ENCODE results near the gene ZNF580.
A peak's percentile ranks its signal among the peaks of the same experiment; 100 is the strongest.

ZNF580 gene

GRCh38 chr19:55655648-55656040 is 14.8 kb downstream of the ZNF580 start:
- Histone ChIP-seq H3K36me3 (replicated peaks) (peaks cover 11% of the 10 kb centered on the region), H3K27me3 (replicated peaks) (no peaks in the 10 kb centered on the region), H3K27ac (peak overlapping the region; percentile 98), H3K4me3 (ENCODE audit: low read depth, low read length) (peak overlapping the region; percentile 90)
- no peak for DNase-seq
- no peak for TF ChIP-seq CTCF (IDR thresholded peaks at IDR 0.05; ENCODE audit: low read depth, low read length, missing control alignments)
- in situ Hi-C loops (cut with HindIII; ENCODE audit: low pct_ligation_motif_present, low sequenced_read_pairs) = no loop called here

- Histone ChIP-seq H3K36me3 (replicated peaks) (peaks cover 20% of the 10 kb centered on the region), H3K27ac (no peak overlapping the region), H3K4me3 (ENCODE audit: low read depth, low read length) (peak overlapping the region; percentile 90), H3K27me3 (replicated peaks) (no peaks in the 10 kb centered on the region)
- no peak for DNase-seq
- no peak for TF ChIP-seq CTCF (IDR thresholded peaks at IDR 0.05; ENCODE audit: low read depth, low read length, missing control alignments)
- in situ Hi-C loops (cut with HindIII; ENCODE audit: low pct_ligation_motif_present, low sequenced_read_pairs) = no loop called here
Measured at GRCh38 chr19:55656552-55656951, 15.8 kb downstream of the ZNF580 start.

- no peak for DNase-seq
- no peak for TF ChIP-seq CTCF (IDR thresholded peaks at IDR 0.05; ENCODE audit: low read depth, low read length, missing control alignments)
- in situ Hi-C loops (cut with HindIII; ENCODE audit: low pct_ligation_motif_present, low sequenced_read_pairs) = no loop called here
- peak overlapping the region; percentile 90 for H3K4me3 ChIP-seq (ENCODE audit: low read depth, low read length)
- no peaks in the 10 kb centered on the region for H3K27me3 ChIP-seq (replicated peaks)
- H3K36me3 ChIP-seq (replicated peaks) = peaks cover 26% of the 10 kb centered on the region
- no peak overlapping the region for H3K27ac ChIP-seq
Measured at GRCh38 chr19:55656988-55657747, 16.4 kb downstream of the ZNF580 start.

GRCh38 chr19:55658846-55659459 is 18.2 kb downstream of the ZNF580 start:
- Histone ChIP-seq H3K27ac (no peak overlapping the region), H3K4me3 (ENCODE audit: low read depth, low read length) (no peak overlapping the region), H3K36me3 (replicated peaks) (peaks cover 42% of the 10 kb centered on the region), H3K27me3 (replicated peaks) (no peaks in the 10 kb centered on the region)
- DNase-seq = no peak
- in situ Hi-C loops (cut with HindIII; ENCODE audit: low pct_ligation_motif_present, low sequenced_read_pairs) = no loop called here
- TF ChIP-seq CTCF (IDR thresholded peaks at IDR 0.05; ENCODE audit: low read depth, low read length, missing control alignments) = no peak

GRCh38 chr19:55659822-55660221 is 19.0 kb downstream of the ZNF580 start:
- no peaks in the 10 kb centered on the region for H3K27me3 ChIP-seq (replicated peaks)
- no peak for TF ChIP-seq CTCF (IDR thresholded peaks at IDR 0.05; ENCODE audit: low read depth, low read length, missing control alignments)
- no peak overlapping the region for H3K4me3 ChIP-seq (ENCODE audit: low read depth, low read length)
- in situ Hi-C loops (cut with HindIII; ENCODE audit: low pct_ligation_motif_present, low sequenced_read_pairs) = no loop called here
- H3K36me3 ChIP-seq (replicated peaks) = peaks cover 51% of the 10 kb centered on the region
- H3K27ac ChIP-seq = no peak overlapping the region
- DNase-seq = no peak

Data from brain microvascular endothelial cell (primary cell).